ENCODE data around the gene SLC17A8.
"Not testable (repeated sequence)": the region's sequence is repeated elsewhere in the genome, so short reads cannot be mapped to it uniquely, and the experiment has no call there.

The SLC17A8 gene

DNA sequence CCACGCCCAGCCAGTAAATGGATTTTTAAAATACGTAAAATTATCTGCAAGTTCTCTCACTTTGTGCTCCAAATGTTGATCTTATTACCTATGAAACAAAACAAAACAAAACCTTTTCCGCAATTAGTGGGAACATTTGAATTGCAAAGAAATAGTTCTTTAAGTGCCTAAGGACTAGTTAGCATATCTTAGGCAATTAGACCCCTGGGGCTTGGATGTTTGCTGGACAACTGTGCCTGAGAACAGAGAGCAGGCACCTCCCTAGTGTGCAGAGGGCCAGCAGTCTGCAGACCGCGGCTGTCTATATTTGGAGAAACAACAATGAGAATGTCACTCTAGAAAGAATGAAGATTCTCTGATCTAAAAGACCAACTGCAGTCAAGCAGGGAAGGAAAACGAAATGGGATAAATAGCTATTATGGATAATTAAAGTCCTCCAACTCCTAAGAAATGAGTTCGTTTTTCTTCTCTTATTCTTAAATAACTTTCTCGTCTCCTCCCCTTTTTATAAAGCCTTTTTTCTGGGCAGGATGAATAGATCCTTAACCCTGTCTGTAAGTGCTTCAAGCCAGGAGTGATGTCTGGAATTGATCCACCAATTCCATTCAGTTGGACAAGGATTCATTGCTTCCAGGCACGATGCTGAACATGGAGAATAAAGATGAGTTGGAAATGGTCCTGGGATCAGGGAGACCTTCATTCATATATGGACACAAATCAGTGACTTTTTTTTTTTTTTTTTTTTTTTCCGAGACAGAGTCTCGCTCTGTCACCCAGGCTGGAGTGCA lies 16.2 kb downstream of the SLC17A8 start:
- DNase-seq = no peak

DNA sequence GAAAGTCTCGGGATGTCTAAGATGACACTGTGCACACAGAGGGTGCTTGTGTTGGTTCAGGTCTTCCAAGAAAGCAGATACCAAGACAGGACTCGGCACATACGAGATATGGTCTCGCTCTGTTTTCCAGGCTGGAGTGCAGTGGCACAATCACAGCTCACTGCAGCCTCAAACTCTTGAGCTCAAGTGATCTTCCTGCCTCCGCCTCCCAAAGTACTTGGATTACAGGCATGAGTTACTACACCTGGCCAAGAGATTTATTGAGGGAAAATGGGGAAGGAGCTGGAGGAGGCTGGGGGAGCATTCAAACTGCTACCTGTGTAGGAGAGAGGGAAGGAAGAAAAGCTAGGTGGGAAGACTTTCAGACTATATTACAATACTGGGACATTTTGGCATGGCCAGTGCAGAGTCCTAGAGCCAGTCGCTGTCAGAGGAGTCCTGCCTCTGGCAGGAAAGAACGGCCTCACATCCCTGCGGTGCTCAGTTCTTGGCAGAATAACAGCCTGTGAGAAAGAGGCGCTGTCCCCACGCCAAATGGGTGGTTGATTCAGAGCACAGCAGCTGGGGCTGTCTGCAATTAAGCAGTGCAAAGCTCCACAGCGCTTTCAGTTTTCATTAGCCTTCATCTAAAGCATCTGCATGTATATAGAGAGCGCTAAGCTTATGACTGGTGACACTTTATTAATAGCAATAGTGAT lies 18.3 kb downstream of the SLC17A8 start:
- peak; percentile 43 for DNase-seq

DNA sequence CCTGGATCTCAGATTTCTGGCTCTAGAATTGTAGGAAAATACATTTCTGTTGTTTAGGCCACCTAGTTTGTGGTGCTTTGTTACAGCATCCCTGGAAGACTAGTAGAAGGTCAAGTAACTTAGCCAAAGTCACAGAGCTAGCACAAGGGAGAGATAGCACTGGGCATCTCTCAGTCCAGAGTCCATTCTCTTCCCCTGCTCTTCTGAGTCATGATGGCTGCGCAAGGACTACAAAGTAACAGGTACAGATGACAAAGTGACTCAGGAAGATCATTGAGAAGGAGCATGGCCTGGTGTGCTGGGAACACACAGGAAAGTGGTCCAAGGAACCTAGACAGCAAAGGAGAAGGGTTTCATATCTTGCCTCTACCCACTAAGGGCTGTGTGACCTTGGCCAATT lies 19.3 kb downstream of the SLC17A8 start:
- no peak for DNase-seq

DNA sequence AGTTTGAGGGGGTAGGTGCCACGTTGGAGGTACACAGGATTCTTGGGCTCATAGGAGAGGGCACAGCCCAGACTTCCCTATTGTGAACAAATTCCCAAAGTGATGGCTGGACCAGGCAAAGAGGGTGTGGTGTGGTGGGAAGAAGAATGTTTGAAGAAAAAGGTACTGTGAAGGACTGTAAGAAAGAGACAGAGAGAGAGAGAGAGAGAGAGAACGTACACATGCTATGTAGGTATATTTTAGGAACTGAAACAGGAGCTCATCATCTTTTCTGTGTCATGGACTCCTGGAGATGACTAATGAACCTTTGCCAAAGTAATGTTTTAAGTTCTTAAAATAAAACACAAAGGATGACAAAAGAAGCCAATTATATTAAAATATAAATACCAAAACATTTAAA lies 24.5 kb downstream of the SLC17A8 start:
- no peak for DNase-seq

DNA sequence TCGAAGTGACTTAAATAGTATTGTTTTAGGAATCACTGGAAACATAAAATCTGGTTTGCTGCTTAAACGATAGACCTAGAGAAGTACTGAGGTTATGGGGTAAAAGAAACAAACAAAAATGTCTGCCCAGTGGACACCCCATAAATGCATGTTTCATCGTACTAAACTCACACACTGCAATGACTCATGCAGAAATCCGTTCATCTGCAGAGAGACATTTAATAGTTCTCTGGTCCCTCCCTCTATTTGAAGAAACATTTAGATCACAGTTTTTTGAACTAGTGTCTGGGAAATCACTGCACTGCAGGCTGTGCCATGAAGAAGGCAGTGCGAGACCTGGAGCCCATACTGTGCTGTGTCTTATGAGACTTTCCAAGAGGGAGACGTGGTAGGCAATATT lies 25.5 kb downstream of the SLC17A8 start:
- no peak for DNase-seq

DNA sequence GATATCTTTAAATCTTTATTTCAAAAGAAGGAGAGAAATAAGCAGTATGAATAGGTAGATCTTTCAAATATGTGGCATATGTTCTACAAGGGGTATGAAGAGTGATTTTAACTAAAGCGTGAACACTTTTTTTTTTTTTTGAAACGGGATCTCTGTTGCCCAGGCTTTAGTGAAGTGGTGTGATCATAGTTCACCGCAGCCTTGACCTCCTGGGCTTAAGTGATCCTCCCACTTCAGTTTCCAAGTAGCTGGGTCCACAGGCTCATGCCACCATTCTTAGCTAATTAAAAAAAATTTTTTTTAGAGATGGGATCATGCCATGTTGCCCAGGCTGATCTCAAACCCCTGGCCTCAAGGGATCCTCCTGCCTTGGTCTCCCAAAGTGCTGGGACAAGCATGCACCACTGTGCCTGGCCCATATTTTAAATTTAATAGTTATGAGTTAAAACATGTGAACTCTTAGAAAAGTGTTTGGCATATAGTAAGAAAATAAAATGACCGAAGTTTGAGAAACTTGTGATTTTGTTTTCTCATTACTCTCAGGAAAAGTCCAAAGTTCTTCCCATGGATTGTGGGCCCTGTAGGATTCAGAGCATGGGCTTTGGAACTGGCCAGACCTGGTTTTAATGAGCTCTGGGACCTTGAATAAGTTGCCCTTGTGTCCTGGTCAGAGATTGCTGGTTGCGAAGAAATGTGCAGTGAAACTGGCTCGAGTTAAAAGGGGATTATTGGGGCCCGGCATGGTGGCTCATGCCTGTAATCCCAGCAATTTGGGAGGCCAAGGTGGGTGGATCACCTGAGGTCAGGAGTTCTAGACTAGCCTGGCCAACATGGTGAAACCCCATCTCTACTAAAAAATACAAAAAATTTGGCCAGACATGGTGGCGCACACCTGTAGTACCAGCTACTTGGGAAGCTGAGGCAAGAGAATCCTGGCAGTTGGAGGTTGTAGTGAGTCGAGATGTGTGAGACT lies 27.0 kb downstream of the SLC17A8 start:
- DNase-seq = no peak

DNA sequence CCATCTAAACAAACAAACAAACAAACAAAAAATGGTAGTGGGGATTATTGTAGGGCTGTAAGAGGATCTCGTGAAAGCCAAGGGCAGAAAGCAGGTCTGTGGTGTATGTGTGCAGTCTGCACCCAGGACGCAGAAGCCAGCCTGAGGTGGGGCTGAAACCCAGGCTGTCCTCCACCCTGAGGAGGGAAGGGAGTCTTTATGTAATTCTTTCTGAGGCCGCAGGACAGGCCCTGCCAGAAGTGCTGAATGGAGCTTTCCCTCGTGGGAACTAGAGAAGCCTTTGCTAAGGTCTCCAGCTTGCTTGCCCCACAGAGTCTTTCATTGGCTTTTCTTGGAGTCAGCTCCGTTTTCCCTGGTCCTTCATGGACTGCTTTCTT lies 27.7 kb downstream of the SLC17A8 start:
- DNase-seq = no peak

DNA sequence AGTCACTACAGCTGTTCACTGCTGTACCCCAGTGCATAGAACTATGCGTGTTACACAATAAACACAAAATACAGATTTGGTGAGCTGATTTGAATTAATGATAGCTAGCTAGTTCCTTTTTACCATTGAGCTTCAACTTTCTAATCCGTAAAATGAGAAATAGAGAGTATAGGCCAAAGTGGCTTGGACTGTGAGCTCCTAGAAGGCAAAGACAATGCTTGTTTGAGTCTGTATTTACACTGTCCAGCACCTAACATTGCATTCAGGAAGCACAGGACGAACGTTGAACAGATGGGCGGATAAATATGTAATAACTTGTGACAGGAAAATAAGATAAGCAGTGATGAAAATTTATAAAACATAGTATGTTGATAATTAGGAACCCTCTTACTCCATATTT lies 31.5 kb downstream of the SLC17A8 start:
- no peak for DNase-seq

DNA sequence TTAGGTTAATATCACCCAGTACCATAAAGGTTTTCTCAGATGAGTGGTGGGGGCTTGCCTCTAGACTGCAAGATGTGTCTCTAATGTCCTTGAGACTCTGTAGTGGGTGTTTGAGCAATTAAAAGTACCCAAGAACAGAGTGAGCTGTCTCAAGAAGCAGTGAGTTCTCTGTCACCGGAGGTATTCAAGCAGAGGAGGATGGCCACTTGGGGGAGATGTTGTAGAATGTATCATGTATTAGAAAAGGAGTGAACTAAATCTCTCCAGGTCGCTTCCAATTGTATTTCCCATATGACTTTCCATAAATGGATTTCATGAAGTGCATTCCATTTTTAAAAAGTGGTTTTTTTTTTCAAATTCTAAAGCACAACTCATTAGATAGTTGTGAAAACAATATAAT lies 35.0 kb downstream of the SLC17A8 start:
- DNase-seq = peak; percentile 5

DNA sequence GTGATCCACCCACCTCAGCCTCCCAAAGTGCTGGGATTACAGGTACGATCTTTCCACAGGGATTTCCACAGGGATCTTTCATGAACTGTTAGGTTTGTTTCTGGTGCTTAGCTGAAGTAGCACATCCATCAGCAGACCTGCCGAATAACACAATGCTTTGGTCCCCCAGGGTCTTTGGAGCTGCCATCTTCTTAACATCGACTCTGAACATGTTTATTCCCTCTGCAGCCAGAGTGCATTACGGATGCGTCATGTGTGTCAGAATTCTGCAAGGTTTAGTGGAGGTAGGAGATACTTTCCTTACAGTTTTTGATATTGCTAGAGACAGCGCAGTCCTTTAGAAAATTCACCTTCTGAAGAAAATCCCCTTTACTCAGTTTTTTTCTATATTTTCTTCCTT lies 36.3 kb downstream of the SLC17A8 start:
- no peak for DNase-seq

DNA sequence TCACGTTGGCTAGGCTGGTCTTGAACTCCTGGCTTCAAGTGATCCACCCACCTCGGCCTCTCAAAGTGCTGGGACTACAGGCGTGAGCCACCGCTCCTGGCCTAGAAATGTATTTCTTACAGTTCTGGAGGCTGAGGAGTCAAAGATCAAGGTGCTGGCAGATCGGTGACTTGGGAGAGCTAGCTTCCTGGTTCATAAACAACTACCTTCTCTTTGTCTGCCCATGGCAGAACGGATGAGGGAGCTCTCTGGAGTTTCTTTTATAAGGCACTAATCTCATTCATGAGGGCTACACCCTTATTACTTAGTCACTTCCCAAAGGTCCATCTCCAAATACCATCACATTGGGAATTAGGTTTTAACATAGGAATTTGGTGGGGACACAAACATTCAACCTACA lies 38.9 kb downstream of the SLC17A8 start:
- no peak for DNase-seq

DNA sequence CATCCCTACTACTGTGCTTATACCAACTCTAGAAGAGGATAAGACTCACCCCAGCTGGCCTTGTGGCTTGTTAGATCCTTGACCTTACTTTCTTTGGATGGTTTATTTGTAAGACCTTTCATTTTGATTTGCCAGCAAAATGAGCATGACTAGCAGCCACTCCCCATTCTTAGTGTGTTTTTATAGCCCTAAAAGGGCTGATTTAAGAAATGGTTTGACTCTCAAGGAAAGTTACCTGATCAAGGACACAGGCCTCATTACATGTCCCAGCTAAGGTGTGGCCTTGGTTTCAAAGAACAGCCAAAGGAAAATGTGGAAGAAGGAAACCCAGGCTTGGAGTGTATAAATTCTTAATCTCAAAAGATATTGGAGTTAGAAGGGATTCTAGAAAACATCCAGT lies 41.4 kb downstream of the SLC17A8 start:
- DNase-seq = no peak

DNA sequence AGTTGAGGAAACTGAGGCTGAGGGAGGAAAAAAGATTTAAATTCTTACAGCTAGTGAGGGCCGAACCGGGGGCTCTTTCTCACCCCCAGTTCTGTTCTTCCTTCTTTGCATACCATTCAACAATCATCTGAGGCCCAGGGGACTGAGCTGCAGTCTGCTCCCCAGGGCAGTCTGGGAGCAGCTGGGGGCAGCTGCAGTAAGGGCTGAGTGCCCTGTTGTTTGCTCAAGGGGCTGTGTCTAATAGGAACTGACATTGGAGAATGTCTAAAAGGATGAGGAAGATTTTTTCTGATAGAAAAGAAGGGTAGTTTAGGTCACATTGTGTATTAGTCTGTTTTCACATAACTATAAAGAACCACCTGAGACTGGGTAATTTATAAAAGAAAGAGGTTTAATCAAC lies 42.2 kb downstream of the SLC17A8 start:
- no peak for DNase-seq

DNA sequence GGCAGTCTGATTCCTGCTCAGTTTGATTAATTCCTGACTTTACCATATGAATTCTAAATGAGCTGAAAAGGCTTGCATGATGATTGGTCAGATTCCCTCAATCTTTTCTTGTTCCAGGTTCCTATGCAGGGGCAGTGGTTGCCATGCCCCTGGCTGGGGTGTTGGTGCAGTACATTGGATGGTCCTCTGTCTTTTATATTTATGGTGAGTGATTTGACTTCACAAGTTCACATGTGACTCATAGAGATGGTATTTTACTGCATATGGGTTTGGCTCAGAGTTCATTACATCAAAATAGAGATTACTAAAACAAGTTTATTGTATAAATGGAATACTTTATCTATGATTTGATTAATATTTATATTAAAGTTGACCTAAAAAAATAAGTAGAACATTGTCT lies 44.8 kb downstream of the SLC17A8 start:
- no peak for DNase-seq

DNA sequence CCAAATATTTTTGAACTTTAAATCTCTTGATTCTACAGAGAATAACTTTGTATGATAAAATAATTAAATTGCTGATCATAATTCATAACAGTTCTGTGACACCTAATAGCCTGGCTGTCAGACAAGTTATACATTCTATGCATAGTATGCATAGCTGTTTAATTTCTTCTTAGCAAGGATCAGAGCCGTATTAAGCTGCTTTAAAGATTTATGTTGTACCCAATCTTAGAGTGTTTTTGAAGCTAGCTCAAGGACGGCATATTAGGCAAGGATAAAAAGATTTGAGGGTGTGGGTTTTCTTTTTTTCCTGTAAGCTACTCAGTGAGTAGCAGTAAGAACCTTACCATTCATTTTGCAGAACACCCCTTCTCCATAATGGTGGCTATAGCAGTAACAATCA lies 45.9 kb downstream of the SLC17A8 start:
- DNase-seq = no peak

DNA sequence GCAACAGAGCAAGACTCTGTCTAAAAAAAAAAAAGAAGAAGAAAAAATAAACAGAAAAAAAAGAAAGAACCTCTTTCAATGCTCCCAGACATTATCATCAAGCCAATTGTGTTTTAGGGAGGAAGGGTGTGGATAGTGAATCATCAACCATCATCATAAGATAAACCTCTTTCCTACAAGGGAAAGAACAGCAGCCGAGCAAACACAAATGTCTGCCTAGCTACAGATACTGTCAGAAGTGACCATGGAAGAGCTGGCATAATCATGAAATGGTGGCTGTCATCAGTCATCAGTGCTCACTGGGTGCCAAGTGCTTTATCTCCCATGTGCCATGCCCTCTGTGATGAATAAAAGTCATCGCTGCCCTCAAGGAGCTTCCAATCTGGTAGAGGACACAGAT lies 46.6 kb downstream of the SLC17A8 start:
- DNase-seq = no peak

DNA sequence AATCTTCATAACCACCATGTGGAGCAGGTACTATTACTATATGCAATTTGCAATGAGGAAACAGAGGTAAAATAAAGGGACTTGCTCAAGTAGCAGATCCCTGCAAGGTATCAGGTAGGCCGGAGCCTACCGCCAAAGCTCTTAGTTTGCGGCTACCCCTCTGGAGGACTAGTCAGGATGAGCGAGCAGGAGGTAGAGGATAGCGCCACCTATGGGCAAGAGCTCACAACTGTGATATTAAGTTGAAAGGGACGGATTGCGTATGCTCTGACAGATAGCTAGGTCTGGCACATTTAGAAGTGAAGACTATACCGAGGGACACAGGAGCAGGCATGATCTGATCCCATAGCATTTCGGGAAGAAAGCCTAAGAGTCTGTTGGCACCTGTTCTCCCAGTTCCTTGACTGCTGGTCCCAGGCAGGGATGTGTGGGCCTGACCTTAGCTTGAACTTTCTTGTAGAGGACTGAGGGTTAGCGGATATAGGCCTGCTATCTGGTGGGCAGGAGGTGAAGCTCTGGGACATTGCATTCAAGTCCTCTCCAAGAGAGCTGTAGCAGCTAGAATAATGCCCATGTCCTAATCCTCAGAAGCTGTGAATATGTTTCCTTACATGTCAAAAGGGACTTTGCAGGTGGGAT lies 48.0 kb downstream of the SLC17A8 start:
- DNase-seq = peak; percentile 56

DNA sequence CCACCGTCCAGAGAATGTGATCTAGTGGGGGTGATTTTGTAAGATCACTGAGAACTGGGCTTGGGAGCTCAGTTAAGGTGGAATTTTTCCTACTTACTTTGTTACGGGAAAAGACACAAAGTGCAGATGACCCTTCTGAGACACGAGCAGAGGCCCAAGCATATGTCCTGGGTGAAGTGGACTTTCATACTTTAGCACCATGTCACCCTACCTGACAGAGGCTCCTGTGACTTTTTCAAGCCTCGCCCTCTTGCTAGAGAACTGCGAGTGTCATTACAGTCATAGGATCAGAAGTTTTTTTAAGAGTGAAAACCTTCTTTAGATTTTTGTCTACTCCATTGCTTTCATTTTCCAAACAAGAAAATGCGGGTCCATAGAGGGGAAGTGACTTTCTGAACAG lies 56.1 kb downstream of the SLC17A8 start:
- no peak for DNase-seq

DNA sequence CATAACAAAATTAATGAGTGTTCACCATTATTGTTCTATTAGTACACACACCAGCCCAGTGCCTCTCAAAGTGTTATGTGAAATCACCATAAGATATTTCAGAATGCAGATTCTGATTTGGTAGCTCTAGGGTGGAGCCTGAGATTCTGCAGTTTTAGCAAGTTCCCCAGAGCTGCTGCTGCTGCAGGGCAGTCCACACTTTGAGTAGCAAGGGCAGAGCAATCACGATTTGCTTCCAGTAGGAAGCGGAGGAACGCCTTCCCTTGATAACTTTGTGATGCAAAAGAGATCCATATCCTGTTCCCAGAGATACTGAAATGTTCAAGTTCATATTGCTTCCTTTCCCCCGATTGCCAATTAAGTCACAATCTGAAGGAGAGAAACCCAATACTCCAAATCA lies 57.9 kb downstream of the SLC17A8 start:
- no peak for DNase-seq

DNA sequence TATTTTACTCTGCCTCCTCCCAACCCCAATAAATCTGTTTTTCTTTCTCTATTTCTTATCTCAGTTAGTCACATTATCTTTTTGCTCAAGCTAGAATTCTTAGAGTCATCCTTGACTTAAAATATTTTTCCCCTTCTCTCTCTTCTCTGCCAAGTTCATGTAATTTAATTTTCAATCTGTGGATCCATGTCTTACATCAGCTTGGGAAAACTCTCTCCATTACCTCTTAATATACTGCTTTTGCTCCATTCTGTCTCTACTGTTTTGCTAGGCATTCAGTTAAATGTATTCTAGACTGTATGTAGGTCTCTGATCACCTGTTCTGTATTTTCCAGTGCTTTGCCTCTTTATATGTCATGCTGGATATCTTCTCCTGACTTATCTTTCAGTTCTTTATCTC lies 65.8 kb downstream of the SLC17A8 start:
- DNase-seq = no peak

DNA sequence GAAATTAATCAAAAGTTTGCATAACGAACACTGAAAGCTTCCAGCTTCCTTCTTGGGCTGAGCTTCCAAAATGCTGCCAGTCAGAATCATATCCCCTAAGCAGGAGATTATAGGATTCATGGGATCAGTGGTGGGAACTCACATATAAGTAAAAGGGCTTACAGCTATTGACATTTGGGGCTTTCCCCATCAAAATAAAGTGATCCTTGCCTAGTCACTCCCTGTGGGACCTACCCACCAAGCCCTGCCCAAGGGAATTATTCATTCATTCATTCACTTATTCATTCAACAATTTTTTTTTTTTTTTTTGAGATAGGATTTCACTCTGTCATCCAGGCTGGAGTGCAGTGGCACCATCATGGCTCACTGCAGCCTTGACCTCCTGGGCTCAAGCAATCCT lies 69.3 kb downstream of the SLC17A8 start:
- DNase-seq = no peak

DNA sequence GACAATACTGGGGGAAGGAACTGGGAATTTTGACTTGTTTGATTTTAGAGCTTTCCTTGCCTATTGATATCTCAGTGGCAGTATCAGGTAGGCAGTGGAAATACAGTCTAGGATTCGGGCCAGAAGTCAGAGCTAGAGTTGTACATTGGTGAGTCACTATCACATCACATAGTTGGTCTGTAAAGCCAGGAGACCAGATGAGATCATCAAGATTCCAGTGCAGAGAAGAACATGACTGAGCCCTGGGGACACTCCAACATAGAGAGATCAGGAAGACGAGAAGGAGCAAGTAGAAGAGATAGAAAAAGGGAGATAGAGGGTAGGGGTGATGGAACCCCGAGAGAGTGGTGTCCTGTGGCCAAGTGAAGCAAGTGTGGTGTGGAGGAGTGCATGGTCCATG lies 70.2 kb downstream of the SLC17A8 start:
- no peak for DNase-seq

DNA sequence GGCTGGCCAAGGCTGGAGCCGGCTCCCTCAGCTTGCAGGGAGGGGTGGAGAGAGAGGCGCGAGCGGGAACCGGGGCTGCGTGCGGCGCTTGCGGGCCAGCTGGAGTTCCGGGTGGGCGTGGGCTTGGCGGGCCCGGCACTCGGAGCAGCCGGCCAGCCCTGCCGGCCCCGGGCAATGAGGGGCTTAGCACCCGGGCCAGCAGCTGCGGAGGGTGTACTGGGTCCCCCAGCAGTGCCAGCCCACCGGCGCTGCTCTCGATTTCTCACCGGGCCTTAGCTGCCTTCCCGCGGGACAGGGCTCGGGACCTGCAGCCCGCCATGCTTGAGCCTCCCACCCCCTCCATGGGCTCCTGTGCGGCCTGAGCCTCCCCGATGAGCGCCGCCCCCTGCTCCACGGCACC lies 73.4 kb downstream of the SLC17A8 start:
- not testable (repeated sequence) for DNase-seq

Measured in RPMI8226 (cell line).